ENCODE data around the gene CCDC59. TPM values are rescaled to one million over a fixed set of nuclear protein-coding genes. Genes with fewer than 3 reads are reported as not detected.

Gene CCDC59
- total RNA-seq, 1 experiment from 2014 or later: 49.9 TPM

DNA sequence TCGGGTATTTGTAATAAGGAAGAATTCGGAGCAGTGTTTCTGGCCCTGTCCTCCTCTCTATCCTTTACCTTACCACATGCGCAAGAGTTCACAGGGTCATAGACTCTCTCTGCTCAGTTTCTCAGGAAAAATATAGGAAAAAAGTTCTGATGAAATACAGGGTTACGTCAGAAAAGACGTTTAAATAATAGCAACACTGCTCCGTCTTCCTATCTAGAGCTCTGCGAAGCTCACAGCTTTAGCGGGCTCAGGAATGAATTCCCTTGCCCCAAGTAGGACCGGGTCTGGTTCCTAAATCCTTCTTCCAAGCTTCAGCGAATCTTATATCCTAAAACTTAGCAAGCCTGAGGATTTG, 365 bp downstream of the CCDC59 start:
- CTCF ChIA-PET: interaction anchor here (0.6 kb wide), 2 partner anchors 281 to 493 kb away, joined by 3 to 4 read pairs; no protein-coding TSS in a partner anchor
- TF ChIP-seq, protein P1, sequence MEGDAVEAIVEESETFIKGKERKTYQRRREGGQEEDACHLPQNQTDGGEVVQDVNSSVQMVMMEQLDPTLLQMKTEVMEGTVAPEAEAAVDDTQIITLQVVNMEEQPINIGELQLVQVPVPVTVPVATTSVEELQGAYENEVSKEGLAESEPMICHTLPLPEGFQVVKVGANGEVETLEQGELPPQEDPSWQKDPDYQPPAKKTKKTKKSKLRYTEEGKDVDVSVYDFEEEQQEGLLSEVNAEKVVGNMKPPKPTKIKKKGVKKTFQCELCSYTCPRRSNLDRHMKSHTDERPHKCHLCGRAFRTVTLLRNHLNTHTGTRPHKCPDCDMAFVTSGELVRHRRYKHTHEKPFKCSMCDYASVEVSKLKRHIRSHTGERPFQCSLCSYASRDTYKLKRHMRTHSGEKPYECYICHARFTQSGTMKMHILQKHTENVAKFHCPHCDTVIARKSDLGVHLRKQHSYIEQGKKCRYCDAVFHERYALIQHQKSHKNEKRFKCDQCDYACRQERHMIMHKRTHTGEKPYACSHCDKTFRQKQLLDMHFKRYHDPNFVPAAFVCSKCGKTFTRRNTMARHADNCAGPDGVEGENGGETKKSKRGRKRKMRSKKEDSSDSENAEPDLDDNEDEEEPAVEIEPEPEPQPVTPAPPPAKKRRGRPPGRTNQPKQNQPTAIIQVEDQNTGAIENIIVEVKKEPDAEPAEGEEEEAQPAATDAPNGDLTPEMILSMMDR (conservative IDR thresholded peaks at IDR 0.05): no peak
- TF ChIP-seq EZH2 (IDR thresholded peaks at IDR 0.05; ENCODE audit: low read depth): no peak
- DNase-seq: no peak
- H3K79me2 ChIP-seq (ENCODE audit: low read depth): peaks cover 26% of the 10 kb centered on the region
- peaks cover 4% of the 10 kb centered on the region; the same call in 1 of the 2 replicates for H3K9me3 ChIP-seq (ENCODE audit: insufficient read depth, low read depth)
- BruUV-seq (replicated peaks): TSS peak; percentile 46
- H4K20me1 ChIP-seq (ENCODE audit: insufficient read depth): peaks cover 4% of the 10 kb centered on the region; the same call in 1 of the 2 replicates
- H2AFZ ChIP-seq: peak overlapping the region; percentile 93
- H3F3A ChIP-seq (ENCODE audit: insufficient read depth, low read depth): peaks cover 5% of the 10 kb centered on the region; the same call in 1 of the 2 replicates
- peaks cover 18% of the 10 kb centered on the region for H3K36me3 ChIP-seq (ENCODE audit: low read depth)
- H3K4me3 ChIP-seq: peak overlapping the region; percentile 89
- peaks cover 10% of the 10 kb centered on the region; the same call in 1 of the 2 replicates for H3K4me1 ChIP-seq (replicated peaks; ENCODE audit: insufficient read depth)
- POLR2A ChIA-PET (ENCODE audit: unreplicated experiment): no interaction called here
- H3K27me3 ChIP-seq (ENCODE audit: insufficient read depth, low read depth): no peaks in the 10 kb centered on the region
- intact Hi-C loops (cut with micrococcal nuclease; ENCODE audit: unreplicated experiment): loop anchor here (1.0 to 10.0 kb wide), 2 partner anchors 328 to 713 kb away; partner anchors contain the start of gene TMTC2
- H3K9me2 ChIP-seq (ENCODE audit: insufficient read depth): no peaks in the 10 kb centered on the region
- H3K27ac ChIP-seq: peak overlapping the region; percentile 86
- H3K4me2 ChIP-seq: peak overlapping the region; percentile 81

DNA sequence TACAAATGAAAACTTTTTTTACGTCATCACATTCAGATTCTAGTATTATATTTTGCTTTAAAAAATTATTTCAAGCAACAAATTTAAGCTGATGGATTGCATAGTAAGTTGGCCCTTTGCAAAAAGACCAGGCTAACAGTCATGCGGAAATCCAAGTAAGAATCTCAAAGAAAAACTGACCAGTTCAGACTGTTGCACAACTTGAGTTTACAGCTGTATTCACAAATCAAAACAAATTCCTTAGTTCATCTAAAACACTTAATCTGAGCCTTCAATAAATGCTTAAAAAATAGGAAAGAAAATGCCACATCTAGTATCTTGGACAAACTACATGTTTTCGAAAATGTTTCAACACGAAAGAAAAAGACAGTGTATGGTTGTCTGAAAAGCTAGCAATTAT, 847 bp downstream of the CCDC59 start:
- ChIA-PET CTCF (no interaction called here), POLR2A (ENCODE audit: unreplicated experiment) (no interaction called here)
- intact Hi-C loops (cut with micrococcal nuclease; ENCODE audit: unreplicated experiment): loop anchor here (10.0 kb wide), 1 partner anchor 713 kb away; no protein-coding TSS in a partner anchor
- peaks cover 8% of the 10 kb centered on the region; the same call in 1 of the 2 replicates for H3F3A ChIP-seq (ENCODE audit: insufficient read depth, low read depth)
- no TSS peak for BruUV-seq (replicated peaks)
- H3K27me3 ChIP-seq (ENCODE audit: insufficient read depth, low read depth): no peaks in the 10 kb centered on the region
- peak overlapping the region; percentile 93; the same call in 1 of the 2 replicates for H2AFZ ChIP-seq
- no peak for DNase-seq
- H3K9me2 ChIP-seq (ENCODE audit: insufficient read depth): no peaks in the 10 kb centered on the region
- H4K20me1 ChIP-seq (ENCODE audit: insufficient read depth): peaks cover 4% of the 10 kb centered on the region; the same call in 1 of the 2 replicates
- H3K27ac ChIP-seq: peak overlapping the region; percentile 86
- H3K9me3 ChIP-seq (ENCODE audit: insufficient read depth, low read depth): peaks cover 4% of the 10 kb centered on the region; the same call in 1 of the 2 replicates
- H3K79me2 ChIP-seq (ENCODE audit: low read depth): peaks cover 26% of the 10 kb centered on the region
- peak overlapping the region; percentile 89 for H3K4me3 ChIP-seq
- peaks cover 10% of the 10 kb centered on the region; the same call in 1 of the 2 replicates for H3K4me1 ChIP-seq (replicated peaks; ENCODE audit: insufficient read depth)
- H3K4me2 ChIP-seq: peak overlapping the region; percentile 81
- peaks cover 18% of the 10 kb centered on the region for H3K36me3 ChIP-seq (ENCODE audit: low read depth)
- no peak for TF ChIP-seq EZH2 (IDR thresholded peaks at IDR 0.05; ENCODE audit: low read depth)
- TF ChIP-seq, protein P1 (conservative IDR thresholded peaks at IDR 0.05): no peak

GRCh38 chr12:82351390-82351789, 6.8 kb downstream of the CCDC59 start:
- no peaks in the 10 kb centered on the region for H3K9me3 ChIP-seq (ENCODE audit: insufficient read depth, low read depth)
- no peak overlapping the region for H3K27ac ChIP-seq
- ChIA-PET POLR2A (ENCODE audit: unreplicated experiment) (no interaction called here), CTCF (no interaction called here)
- H3K9me2 ChIP-seq (ENCODE audit: insufficient read depth): no peaks in the 10 kb centered on the region
- TF ChIP-seq EZH2 (IDR thresholded peaks at IDR 0.05; ENCODE audit: low read depth): no peak
- TF ChIP-seq, protein P1 (conservative IDR thresholded peaks at IDR 0.05): no peak
- peaks cover 15% of the 10 kb centered on the region; the same call in 1 of the 2 replicates for H3F3A ChIP-seq (ENCODE audit: insufficient read depth, low read depth)
- intact Hi-C loops (cut with micrococcal nuclease; ENCODE audit: unreplicated experiment): loop anchor here (10.0 kb wide), 1 partner anchor 707 kb away; no protein-coding TSS in a partner anchor
- BruUV-seq (replicated peaks): no TSS peak
- DNase-seq: no peak
- H3K4me1 ChIP-seq (replicated peaks; ENCODE audit: insufficient read depth): no peaks in the 10 kb centered on the region
- no peak overlapping the region for H3K4me3 ChIP-seq
- peaks cover 16% of the 10 kb centered on the region for H3K36me3 ChIP-seq (ENCODE audit: low read depth)
- no peak overlapping the region for H2AFZ ChIP-seq
- no peaks in the 10 kb centered on the region for H3K27me3 ChIP-seq (ENCODE audit: insufficient read depth, low read depth)
- peaks cover 4% of the 10 kb centered on the region; the same call in 1 of the 2 replicates for H4K20me1 ChIP-seq (ENCODE audit: insufficient read depth)
- no peak overlapping the region for H3K4me2 ChIP-seq
- H3K79me2 ChIP-seq (ENCODE audit: low read depth): peaks cover 8% of the 10 kb centered on the region
